Activated B cell treated with CpG ODN at 0.5 μM for 24 hours (primary cell): ENCODE data around the gene TMEM91. TPM values are rescaled to one million over a fixed set of nuclear protein-coding genes. Genes with fewer than 3 reads are reported as not detected.

Experiments used
- ATAC-seq: fragments of 200-7000 bp; cut with Tn5 transposase; one replicate; pipeline ENCODE4 v1.10.0; 2021; ENCODE audit warnings: low read depth, mild to moderate bottlenecking, moderate library complexity
- CTCF ChIA-PET: fragments of 350-600 bp; sonication (Branson Sonifier 250); formaldehyde crosslinking; loops from one replicate; lab custom pipeline; 2021; ENCODE audit warnings: antibody characterized with exemption; lab: Charles Lee
- POLR2A ChIA-PET: fragments of 350-600 bp; sonication (Branson Sonifier 250); formaldehyde crosslinking; loops from one replicate; lab custom pipeline; 2021; ENCODE audit warnings: antibody characterized with exemption; lab: Charles Lee
- DNase-seq: peaks from one replicate; pipeline ENCODE4 v3.0.0; 2022
- H3K27ac Mint-ChIP-seq: one replicate; pipeline ENCODE4 v1.8.0; 2020; ENCODE audit warnings: mixed read lengths
- H3K27me3 Mint-ChIP-seq: one replicate; pipeline ENCODE4 v1.8.0; 2021; ENCODE audit warnings: mixed read lengths
- H3K36me3 Mint-ChIP-seq: one replicate; pipeline ENCODE4 v1.8.0; 2021; ENCODE audit warnings: low read depth, mixed read lengths
- H3K4me1 Mint-ChIP-seq: one replicate; pipeline ENCODE4 v1.8.0; 2021; ENCODE audit warnings: mixed read lengths
- H3K4me3 Mint-ChIP-seq: one replicate; pipeline ENCODE4 v1.8.0; 2020; ENCODE audit warnings: mild to moderate bottlenecking, mixed read lengths
- H3K9me3 Mint-ChIP-seq: one replicate; pipeline ENCODE4 v1.8.0; 2020; ENCODE audit warnings: mixed read lengths
- intact Hi-C: fragments of 100-400 bp; cut with micrococcal nuclease; formaldehyde crosslinking; loops from one replicate; pipeline ENCODE4 v1.15.1; 2024
- total RNA-seq: library from RNA; stranded (reverse); gene quantifications from 2 replicates; pipeline ENCODE4 v1.2.3, GENCODE V29; 2022
- TF ChIP-seq, protein P1 (sequence below): fragments of 200-600 bp; IDR thresholded peaks from one replicate; pipeline ENCODE4 v1.8.0; 2022; ENCODE audit warnings: antibody characterized with exemption, mild to moderate bottlenecking

TMEM91 gene
- total RNA-seq, 1 donor from 2014 or later: 4.6 TPM

GRCh38 chr19:41409288-41409687 is 33.0 kb downstream of the TMEM91 start:
- ChIA-PET CTCF (no interaction called here), POLR2A (interaction anchor here (1.2 kb wide), 1 partner anchor 44 kb away, joined by 3 read pairs; no protein-coding TSS in a partner anchor)
- ATAC-seq: no peak
- peaks cover 17% of the 10 kb centered on the region for H3K4me1 Mint-ChIP-seq
- no peaks in the 10 kb centered on the region for H3K27me3 Mint-ChIP-seq
- H3K9me3 Mint-ChIP-seq: no peaks in the 10 kb centered on the region
- no peak overlapping the region for H3K27ac Mint-ChIP-seq
- peaks cover 30% of the 10 kb centered on the region for H3K36me3 Mint-ChIP-seq
- TF ChIP-seq, protein P1, sequence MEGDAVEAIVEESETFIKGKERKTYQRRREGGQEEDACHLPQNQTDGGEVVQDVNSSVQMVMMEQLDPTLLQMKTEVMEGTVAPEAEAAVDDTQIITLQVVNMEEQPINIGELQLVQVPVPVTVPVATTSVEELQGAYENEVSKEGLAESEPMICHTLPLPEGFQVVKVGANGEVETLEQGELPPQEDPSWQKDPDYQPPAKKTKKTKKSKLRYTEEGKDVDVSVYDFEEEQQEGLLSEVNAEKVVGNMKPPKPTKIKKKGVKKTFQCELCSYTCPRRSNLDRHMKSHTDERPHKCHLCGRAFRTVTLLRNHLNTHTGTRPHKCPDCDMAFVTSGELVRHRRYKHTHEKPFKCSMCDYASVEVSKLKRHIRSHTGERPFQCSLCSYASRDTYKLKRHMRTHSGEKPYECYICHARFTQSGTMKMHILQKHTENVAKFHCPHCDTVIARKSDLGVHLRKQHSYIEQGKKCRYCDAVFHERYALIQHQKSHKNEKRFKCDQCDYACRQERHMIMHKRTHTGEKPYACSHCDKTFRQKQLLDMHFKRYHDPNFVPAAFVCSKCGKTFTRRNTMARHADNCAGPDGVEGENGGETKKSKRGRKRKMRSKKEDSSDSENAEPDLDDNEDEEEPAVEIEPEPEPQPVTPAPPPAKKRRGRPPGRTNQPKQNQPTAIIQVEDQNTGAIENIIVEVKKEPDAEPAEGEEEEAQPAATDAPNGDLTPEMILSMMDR: no peak
- no peak overlapping the region for H3K4me3 Mint-ChIP-seq
- DNase-seq: no peak
- intact Hi-C loops: no loop called here

- no peaks in the 10 kb centered on the region for H3K9me3 Mint-ChIP-seq
- ChIA-PET CTCF (no interaction called here), POLR2A (no interaction called here)
- no peak overlapping the region for H3K27ac Mint-ChIP-seq
- TF ChIP-seq, protein P1: no peak
- H3K27me3 Mint-ChIP-seq: no peaks in the 10 kb centered on the region
- ATAC-seq: no peak
- DNase-seq: no peak
- H3K4me3 Mint-ChIP-seq: no peak overlapping the region
- H3K36me3 Mint-ChIP-seq: peaks cover 43% of the 10 kb centered on the region
- peaks cover 14% of the 10 kb centered on the region for H3K4me1 Mint-ChIP-seq
- intact Hi-C loops: no loop called here
Observed at GRCh38 chr19:41410336-41411054, 34.2 kb downstream of the TMEM91 start.

DNA sequence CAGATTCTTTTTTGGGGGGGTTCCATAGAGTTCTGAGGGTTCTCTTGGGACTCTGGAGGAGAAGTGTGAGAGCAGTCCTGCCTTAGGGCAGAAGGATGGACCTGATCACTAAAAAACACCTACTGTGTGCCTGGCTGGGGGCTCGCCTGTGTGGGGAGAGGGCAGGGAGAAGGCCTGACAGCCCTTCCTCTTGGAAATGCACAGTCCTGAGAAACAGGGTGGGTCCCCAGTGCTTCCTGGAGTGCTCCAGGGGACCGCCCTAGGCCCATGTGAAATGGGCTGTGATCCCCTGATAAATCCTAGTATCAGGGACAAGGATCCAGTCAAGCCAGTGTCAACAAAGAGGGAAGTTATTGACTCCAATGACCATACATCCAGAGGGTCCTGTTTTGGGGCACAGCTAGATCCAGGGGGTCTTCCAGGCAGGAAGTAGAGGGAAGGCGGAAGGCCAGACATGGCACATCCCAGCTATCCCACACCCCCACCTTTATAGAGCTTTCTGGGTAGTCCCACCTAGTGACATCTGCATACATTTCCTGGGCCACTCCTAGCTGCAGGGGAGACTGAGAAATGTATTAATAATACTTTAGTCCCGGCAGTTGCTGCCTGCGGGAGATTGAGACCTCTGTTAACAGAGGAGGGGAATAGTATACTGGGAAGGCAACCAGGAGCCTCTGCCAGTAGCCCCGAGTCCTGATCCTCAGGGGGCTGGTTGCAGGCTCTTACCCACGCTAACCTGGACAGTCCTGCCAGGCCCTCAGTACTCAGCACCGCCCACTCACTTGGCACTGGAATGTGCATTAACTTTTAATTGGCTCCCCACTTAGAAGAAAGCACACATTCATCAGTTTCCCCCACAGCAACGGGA is 35.0 kb downstream of the TMEM91 start:
- Mint-ChIP-seq H3K36me3 (peaks cover 50% of the 10 kb centered on the region), H3K9me3 (no peaks in the 10 kb centered on the region), H3K27ac (no peak overlapping the region), H3K4me1 (peaks cover 14% of the 10 kb centered on the region), H3K4me3 (no peak overlapping the region), H3K27me3 (no peaks in the 10 kb centered on the region)
- intact Hi-C loops: no loop called here
- POLR2A ChIA-PET: no interaction called here
- CTCF ChIA-PET: no interaction called here
- DNase-seq (no peak), ATAC-seq (no peak)
- TF ChIP-seq, protein P1: no peak

DNA sequence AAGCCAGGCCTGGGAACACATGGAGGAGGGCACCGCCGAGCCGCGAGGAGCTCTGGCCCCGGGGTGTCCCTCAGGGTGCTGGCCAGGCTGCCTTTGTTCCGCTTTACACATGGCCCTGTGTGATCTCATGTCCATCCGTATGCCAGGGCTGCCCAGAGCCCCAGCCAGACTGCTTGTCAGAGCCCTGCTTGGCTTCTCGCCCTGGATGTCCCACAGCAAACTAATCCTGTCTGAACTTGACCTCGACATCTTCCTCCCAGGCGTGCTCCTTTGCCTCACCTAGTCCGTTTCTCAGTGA is 35.6 kb downstream of the TMEM91 start:
- intact Hi-C loops: no loop called here
- TF ChIP-seq, protein P1: no peak
- no peak for DNase-seq
- peaks cover 14% of the 10 kb centered on the region for H3K4me1 Mint-ChIP-seq
- H3K27me3 Mint-ChIP-seq: no peaks in the 10 kb centered on the region
- ChIA-PET POLR2A (no interaction called here), CTCF (no interaction called here)
- no peak for ATAC-seq
- no peak overlapping the region for H3K4me3 Mint-ChIP-seq
- H3K9me3 Mint-ChIP-seq: no peaks in the 10 kb centered on the region
- peaks cover 52% of the 10 kb centered on the region for H3K36me3 Mint-ChIP-seq
- H3K27ac Mint-ChIP-seq: no peak overlapping the region

- ATAC-seq (no peak), DNase-seq (no peak)
- Mint-ChIP-seq H3K9me3 (no peaks in the 10 kb centered on the region), H3K36me3 (peaks cover 56% of the 10 kb centered on the region), H3K27ac (no peak overlapping the region), H3K4me3 (no peak overlapping the region), H3K4me1 (peaks cover 10% of the 10 kb centered on the region), H3K27me3 (no peaks in the 10 kb centered on the region)
- ChIA-PET POLR2A (no interaction called here), CTCF (no interaction called here)
- TF ChIP-seq, protein P1: no peak
- intact Hi-C loops: no loop called here
Observed at GRCh38 chr19:41412953-41413352, 36.6 kb downstream of the TMEM91 start.
